ENCODE data around the gene ITGA8.
"Not testable (repeated sequence)": the region's sequence is repeated elsewhere in the genome, so short reads cannot be mapped to it uniquely, and the experiment has no call there.

The ITGA8 gene

DNA sequence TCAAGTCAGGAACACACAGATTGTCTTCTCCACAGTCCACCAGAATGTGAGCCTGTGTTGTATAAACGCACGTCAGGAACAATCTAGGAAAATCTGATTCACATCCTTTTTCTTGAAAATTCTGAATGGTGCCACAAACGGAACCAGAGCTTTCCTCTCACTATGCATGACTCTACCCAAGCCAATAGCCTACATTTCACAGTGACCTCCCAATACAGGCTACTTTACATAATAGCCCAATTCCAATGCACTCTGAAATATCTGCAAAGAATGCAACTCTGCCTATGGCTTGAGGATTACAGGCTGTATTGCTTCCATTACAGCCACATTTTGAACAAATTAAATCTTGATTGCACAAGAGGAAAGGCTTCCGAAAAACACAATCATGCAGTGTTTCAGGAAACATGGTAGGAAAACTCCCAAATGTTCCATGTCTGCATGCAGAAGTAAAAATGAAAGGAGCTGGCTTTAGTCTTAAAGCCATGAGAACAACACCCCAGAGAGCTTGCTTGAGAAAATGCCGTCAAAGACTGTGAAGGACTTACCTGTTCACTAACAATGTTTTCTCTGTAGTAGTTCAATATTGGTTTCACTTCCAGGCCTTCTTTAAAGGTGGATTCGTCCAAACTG, 113.9 kb downstream of the ITGA8 start:
- no peak for DNase-seq

DNA sequence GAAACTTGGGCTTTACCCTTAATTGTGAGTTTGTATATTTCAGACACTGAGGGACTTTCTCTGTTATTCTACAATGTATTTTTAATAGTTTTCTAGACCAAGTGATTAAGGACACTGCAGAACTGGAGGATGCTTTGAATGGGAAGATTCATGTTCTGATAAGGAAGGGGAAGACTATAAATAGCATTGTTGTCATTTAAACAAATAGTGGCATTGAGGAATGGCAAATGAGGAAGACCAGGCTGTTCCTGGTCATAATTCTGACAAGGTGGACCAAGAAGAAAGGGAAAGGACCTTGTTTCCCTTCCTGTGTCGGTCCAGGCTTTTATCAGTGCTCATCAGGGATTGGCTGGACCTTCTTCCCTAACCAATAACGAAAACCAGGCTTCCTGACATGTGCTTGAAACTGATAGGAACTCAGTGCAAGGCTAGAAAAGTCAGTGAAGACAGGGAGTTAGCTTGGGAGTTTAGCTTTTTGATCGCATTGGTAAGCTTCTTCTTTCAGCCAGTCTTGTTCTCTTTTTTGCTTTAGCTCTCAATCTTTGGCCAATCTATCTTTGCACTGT, 116.2 kb downstream of the ITGA8 start:
- DNase-seq: no peak

DNA sequence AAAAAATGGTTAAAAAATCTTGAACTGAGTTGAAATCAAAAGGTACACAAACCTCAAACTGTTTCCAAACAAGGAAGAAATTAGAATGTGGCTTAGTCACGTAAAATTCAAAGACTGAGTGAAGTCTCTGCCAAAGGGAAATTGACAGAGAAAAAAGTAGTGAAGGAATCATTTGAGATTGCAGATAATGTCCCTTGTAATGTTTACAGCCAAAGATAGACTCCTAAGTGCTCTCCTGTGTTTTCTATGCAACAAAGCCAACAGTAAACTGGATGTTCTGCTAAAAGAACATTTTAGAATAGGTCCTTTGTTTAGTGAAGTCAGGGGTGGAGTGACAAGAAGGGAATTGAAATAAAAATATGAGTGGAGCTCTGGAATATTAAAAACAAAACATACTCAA, 117.9 kb downstream of the ITGA8 start:
- no peak for DNase-seq

DNA sequence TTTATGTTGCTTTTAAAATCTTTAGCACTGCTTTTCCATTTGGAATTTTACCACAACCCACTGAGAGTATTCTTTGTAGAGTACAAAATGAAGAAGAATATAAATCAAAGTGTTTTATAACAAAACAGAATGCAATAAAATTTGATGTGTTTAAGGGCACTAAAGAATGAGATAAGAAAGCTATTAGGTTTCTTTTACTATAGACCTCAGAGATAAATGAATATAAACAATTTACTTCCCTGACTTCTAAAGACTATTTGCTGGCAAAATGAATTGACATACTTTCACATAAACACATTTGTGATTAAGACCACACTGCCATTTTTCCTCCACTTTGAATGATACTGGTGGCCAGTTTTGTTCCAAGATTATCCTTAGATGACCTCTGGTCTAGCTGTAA, 124.5 kb downstream of the ITGA8 start:
- no peak for DNase-seq

DNA sequence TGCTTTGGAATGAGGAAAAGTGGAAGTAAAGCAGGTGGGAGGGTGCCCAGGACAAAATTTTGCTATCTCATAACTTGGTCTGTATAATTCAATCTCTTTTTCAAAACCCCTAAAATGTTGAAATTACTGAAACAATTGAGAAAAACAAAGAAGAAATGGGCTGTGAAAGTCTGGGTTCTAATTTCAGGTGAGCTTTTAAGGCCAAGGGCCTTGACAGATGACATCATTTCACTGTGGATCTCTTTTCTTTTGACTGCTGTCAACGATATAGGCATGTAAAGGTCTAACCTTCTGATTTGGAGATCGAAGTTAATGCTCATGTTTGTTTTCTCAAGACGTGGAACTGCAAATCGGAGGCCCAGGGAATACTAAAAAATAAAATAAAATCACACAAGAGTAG, 127.8 kb downstream of the ITGA8 start:
- DNase-seq: no peak

DNA sequence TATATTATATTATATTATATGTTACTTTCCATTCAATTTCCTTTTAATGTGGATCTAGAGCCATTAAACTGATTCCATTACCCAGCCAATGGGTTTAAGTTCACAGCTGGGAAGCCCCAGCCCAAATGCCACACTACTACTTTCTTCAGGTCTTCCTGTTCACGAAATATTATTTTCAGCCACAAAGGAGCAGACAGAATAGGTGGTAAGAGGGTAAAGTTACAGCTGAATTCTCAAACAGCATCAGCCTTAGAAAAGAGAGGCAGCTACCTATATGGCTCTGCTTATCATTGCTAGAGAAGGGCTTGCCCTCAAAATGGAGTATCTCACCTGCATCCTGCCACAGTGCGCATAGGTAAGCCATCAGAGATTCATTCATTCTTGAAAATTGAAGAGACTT, 128.3 kb downstream of the ITGA8 start:
- DNase-seq: no peak

DNA sequence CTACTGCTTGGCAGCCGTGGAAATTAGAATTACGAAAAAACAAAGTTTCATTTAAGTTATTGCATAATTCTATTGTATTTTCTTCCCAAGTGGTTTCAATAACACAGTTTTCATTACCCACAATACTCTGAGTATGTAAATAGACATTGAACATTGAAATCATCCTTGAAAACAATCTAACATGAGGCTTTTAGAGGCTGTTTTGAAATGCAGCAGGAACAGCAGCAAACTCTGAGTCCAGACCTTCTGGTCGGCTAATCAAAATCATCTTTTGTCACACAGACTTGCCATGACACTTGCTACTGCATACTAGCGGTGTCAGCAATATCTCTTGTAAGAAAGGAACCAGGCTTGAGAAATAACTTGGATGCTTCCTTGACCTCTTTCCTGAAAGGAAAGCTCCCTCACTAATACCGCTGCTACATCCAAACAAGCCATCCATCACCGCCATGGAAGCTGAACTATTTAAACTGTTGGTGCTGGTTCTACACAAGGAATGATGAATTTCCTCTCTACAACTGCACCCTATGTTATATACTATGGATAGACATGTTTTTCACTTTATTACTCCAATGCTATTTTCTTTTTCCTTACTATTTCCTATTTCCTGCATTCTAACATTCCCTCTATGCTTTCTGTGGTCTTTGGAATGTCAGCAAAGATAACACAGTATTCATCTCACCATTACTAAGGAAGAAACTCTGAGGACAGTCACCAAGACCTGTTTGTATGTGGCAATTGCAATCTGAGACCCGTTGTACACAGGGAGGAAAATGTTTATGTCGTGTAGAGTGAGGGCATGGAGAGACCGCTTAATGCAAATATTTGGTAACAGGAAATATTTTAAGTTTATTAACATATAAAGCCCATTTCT, 130.8 kb downstream of the ITGA8 start:
- no peak for DNase-seq

DNA sequence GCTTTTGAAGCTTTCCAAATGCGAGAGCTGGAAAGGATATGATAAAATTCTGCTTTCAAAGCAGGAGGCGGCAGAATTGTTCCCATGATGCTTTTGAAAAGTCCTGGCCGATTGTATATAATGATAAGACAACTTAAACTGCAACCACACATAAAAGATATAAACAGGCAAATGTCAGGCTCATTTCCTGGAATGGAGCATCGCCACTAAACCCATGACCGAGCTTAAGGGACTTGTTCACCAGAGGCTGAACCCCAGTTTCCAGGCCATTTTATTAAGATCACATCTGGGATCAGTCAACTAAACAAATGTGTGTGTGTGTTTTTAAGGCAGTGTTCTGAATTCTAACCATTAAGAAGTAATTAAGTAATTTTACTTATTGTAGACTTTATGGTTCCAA, 131.6 kb downstream of the ITGA8 start:
- no peak for DNase-seq

DNA sequence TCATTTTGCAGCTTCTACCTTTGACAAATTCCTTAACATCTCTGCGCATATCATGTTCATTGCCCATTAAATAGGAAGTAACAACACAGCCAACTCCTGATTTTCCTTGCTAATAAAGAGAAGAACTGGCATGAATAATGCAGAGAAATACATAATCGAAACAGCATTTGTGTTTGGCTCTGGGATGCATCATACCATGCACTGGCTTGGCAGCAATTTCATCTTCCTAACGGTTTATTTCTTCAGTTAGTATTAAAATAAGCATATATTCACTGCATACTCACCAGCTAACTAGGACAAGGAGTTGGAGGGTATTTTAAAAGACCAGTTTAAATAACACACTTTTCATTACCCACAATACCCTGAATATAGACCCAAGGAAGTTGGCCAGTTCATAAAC, 132.5 kb downstream of the ITGA8 start:
- no peak for DNase-seq

DNA sequence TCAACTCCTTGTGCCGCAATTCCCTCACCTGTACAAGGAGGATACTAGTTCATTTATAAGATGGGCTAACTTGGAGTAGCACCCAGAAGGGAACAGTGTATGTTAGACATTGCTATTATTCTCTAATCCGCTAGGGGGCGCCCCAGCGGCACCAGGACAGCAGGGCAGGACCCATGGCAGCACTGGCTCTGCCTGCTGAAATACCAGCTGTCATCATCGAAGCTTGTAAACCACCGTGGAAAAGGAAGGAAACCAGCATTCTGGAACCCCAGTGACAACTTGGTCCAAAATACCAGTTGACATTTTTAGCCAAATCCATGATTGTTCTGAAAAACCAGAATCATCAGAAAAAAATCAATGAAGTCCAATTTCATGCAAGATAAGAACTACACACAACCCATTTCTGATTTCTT, 134.4 kb downstream of the ITGA8 start:
- DNase-seq: peak; percentile 38

DNA sequence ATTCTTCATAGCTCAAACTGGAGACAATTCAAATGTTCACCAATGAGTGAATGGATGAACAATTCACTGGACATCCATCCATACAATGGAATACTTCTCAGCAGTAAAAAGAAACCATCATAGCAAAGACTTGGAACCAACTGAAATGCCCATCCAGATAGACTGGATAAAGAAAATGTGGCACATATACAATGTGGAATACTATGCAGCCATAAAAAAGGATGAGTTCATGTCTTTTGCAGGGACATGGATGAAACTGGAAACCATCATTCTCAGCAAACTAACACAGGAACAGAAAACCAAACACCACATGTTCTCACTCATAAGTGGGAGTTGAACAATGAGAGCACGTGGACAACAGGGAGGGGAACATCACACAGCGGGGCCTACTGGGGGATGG, 136.8 kb downstream of the ITGA8 start:
- DNase-seq: not testable (repeated sequence)

DNA sequence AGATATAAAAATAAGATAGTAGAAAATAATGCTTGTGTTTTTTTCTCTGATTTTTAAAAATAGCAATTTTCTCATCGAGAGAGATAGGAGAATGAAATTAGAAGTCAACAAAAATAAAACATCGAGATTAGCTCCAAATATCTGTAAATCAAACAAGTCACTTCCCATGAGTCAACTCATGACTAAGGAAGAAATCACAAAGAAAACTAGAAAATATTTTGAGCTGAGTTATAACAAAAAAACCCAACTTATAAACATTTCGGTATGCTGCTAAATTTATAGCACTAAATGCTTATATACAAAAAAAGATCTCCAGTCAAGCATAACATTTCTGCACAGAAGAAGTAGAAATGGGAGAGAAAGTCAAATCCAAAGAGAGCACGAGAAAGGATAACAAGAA, 140.1 kb downstream of the ITGA8 start:
- DNase-seq: no peak

DNA sequence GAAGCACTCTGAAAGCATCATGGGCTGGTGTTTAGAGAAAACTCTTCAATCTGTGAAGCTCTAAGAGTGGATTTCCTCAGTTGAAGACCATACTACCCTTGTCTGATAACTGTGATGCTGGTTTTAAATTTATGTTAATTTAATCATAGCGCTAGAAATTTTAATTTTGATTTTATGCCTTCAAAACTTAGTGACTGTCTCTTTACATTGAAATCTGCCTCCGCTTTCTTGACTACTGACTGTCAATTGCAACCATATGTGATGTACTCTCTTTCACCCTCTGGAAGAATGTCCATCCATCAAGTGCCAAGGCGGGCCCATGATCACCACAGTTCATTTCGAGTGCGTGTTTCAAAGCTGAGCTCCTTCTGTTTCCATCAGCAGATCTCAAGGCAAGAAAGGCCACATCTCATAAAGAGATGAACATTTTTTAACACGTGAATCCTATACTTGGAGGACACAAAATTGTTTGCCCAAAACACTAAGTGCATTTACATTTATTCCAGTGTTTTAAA, 147.1 kb downstream of the ITGA8 start:
- no peak for DNase-seq

DNA sequence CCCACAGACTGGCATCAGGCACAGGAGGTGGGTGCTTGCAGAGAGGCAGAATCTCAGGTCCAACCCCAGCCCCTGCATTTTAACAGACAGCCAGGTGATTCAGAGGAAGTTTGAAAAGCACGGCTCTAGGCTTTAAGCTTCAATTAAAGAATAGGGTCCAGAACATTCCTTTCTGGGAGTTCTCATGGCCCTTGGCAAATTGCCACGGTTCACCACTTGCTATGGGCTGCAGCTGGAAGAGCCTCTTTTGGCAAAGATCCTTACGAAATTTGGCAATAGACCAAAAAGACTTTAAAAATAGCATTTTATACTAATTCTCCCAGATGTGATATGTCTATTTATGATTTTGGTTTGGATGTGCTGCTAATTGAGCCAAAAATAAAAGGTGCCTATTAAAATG, 148.1 kb downstream of the ITGA8 start:
- DNase-seq: no peak

DNA sequence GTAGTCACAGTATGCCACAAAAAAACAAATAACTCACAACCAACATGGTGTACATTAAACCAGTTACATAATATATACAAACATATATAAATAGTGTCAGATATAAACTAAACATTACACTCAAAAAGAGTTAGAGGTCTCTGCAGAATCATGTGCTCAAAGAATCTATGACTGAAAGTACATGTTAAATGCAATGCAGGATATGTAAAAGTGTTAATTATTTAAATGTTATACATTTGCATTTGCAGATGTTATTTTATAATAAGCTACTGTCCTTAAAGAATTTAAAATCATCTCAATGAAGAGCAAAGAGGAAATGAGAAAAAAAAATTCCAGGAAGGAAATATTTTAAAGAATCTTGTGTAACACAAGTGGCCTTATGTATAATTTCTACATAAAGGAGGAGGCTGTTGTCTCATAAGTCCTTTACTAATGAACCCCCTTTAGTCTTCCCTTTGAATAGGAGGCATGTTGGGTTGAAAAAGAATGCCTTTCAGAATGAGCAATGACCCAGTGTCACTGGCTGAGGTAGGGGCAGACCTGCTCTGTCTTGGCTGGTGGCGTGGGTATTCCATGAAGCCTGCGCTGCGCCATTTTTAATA, 148.9 kb downstream of the ITGA8 start:
- DNase-seq: no peak

DNA sequence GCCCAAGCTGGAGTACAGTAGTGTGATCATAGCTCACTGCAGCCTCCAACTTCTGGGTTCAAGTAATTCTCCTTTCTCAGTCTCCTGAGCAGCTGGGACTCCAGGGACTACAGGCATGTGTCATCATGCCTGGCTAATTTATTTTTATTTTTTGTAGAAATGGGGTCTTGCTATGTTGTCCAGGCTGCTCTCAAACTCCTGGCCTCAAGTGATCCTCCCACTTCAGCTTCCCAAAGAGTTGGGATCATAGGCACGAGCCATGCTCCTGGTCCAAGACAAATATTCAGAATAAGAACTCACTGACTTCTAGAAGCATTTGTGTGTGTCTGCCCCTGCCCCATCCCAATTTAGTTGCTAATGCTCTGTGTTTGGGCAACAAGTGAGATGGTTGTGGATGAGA, 151.8 kb downstream of the ITGA8 start:
- no peak for DNase-seq

DNA sequence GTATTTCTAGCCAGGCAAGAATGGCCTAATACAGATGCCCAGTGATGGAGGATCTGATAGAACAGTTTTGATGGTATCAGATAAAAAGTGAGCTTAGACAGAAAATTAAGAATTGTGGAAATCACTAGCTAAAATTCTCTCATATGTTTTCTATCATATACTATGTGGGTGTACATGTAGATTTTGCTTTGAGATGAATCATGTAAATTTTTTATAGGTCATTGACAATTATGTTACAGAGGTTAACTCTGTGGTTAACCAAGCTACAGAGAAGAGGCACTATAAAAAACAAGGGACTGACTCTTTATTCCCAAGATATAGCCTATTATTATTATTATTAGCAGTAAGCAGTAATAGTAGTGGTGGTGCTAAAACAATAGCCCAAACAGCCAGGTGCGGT, 156.5 kb downstream of the ITGA8 start:
- DNase-seq: no peak

DNA sequence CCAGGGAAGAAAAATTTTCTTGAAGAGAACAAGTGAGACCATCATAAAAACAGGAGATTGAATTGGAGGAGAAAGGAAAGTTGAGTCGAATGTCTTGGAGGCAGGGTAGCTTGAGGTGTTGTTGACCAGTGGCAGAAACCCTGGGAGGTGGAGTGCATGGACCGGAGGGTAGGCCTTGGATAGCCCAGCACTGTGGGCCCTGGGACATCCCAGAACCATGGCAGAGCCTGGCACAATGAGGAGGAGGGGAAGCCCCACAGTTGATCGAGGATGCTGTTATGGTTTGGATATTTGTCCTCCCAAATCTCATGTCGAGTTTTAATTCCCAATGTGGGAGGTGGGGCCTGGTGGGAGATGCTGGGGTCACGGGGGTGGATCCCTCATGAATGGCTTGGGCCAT, 157.1 kb downstream of the ITGA8 start:
- DNase-seq: no peak

DNA sequence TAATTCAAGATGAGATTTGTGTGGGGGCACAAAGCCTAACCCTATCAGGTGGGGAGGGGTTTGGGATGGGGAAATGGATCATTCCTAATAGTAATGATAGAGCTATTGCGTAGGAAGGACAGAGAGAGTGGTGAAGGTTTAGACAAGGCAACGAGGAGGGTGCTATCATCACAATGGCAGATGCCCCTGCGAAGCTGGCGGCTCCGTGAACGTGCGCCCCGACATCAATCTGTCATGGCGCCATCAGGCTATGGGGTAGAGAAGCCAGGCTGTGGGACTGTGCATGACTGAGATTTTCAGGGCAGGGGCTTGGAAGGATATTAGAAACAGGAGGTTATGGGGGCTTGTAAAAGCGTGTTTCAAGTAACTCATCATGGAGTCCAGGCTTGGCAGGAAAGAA, 157.6 kb downstream of the ITGA8 start:
- DNase-seq: no peak

DNA sequence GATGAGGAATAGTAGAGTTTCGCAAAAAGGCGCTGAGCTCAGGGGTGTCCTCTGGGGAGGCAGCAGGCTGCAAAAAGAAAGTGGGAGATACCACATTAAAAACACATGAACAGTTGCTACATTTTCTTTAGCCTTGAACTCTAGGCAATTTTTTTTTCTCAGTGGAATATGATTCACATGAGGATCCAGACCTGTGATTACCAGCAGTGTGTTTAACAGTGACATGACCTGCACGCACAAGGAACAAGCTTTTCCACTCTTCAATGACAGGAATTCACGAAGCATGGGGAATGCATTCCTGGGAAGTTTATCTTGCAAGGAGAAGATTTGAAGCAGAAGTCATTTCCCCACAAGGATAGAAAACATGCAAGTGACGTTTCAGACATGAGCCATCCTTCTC, 161.6 kb downstream of the ITGA8 start:
- no peak for DNase-seq

DNA sequence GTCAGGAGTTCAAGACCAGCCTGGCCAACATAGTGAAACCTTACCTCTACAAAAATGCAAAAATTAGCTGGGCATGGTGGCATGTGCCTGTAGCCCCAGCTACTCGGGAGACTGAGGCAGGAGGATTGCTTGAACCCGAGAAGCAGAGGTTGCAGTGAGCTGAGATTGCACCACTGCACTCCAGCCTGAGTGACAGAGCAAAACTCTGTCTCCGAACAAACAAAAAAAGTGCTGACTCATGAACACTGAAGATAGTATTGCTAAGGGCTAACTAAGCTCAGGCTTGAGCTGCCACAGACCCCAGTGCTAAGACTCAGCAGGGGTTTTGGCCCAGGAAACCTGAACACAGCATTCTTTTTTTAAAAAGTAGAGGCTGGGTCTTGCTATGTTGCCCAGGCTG, 162.6 kb downstream of the ITGA8 start:
- DNase-seq: not testable (repeated sequence)

DNA sequence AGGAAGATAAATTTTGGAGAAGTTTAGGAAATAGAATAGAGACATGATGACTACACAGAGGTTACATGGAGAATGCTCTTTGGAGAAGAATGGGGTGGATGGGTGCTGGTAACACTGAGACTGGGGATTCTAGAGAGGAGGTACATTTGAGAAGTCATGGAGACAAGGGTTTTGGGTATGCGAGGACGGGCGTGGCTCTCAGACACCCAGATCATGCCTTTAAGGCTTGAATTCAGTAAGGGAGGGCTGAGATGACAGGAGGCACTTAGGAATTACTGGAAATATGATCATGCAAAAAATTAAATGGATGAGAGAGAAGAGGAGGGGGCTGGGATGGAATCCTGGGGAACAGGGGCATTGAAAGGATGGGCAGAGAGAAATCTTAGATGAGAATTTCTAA, 168.8 kb downstream of the ITGA8 start:
- DNase-seq: no peak

DNA sequence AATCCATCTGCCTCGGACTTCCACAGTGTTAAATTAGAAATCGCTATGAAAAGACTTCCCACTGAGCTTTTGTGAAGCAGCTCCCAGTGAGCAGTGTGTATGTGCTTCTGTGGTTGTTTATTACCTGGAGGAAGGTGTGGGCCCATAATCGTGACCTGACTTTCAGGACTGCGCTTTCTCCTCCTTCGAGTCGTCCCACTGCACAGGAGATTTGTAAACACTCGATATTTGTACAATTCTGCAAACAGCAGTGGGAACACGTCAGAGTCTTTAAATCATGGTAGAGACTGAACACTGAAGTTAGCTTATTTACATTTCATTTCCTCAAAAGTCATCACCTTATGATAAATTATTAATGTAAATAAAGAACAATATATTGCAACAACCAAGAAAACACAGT, 171.4 kb downstream of the ITGA8 start:
- no peak for DNase-seq

DNA sequence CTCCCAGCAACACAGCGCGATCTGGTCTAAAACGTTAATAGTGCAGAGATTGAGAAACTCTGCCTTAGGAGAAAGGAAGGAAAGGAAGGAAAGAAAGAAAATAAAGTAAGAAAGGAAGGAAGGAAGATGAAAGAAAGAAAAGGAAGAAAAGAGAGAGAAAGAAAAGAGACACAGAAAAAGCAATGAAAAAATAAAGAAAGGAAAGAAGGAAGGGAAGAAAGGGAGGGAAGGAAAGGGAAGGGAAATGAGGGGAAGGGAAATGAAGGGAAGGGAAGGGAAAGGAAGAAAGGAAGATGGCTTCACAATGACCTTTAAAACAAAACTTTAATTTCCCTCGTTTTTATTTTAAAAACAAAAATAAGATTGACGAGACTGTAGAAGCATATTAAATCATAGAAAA, 173.1 kb downstream of the ITGA8 start:
- no peak for DNase-seq

Measured in NCI-H1048 (cell line).